Neuronal stem cell (in vitro differentiated cells): Measurements from ENCODE around the gene TRIM8.

ENCODE experiments used
- DNase-seq: peaks from one replicate; pipeline ENCODE4 v3.0.0-alpha.2; 2013; ENCODE audit warnings: low spot score
- H2AFZ ChIP-seq: one replicate; pipeline ENCODE4 v1.6.1; 2013; ENCODE audit warnings: mild to moderate bottlenecking, low read length, inconsistent platforms
- H2AK5ac ChIP-seq: 2 replicates; pipeline ENCODE4 v1.6.1; 2013; ENCODE audit warnings: low read depth, mild to moderate bottlenecking, inconsistent platforms, low read length, moderate library complexity, mixed read lengths
- H2BK120ac ChIP-seq: 2 replicates; pipeline ENCODE4 v1.6.1; 2013; ENCODE audit warnings: low read depth, mild to moderate bottlenecking, inconsistent platforms, low read length, moderate library complexity, mixed read lengths
- H2BK12ac ChIP-seq: one replicate; pipeline ENCODE4 v1.6.1; 2013; ENCODE audit warnings: low read length, inconsistent platforms
- H2BK15ac ChIP-seq: 2 replicates; pipeline ENCODE4 v1.6.1; 2013; ENCODE audit warnings: mild to moderate bottlenecking, low read length, inconsistent platforms, mixed read lengths
- H2BK5ac ChIP-seq: one replicate; pipeline ENCODE4 v1.6.1; 2013; ENCODE audit warnings: inconsistent platforms, mild to moderate bottlenecking, low read length, moderate library complexity
- H3K14ac ChIP-seq: one replicate; pipeline ENCODE4 v1.6.1; 2013; ENCODE audit warnings: low read length, inconsistent platforms
- H3K18ac ChIP-seq: 2 replicates; pipeline ENCODE4 v1.6.1; 2013; ENCODE audit warnings: low read length, inconsistent platforms
- H3K23ac ChIP-seq: 2 replicates; pipeline ENCODE4 v1.6.1; 2013; ENCODE audit warnings: low read depth, mild to moderate bottlenecking, mixed read lengths, low read length, inconsistent platforms; ENCODE audit not compliant: poor library complexity
- H3K27ac ChIP-seq: replicated peaks from 3 replicates; pipeline ENCODE4 v1.5.1; 2013; ENCODE audit warnings: low read length, inconsistent platforms
- H3K27me3 ChIP-seq, 3 experiments: 2 replicates each; pipeline ENCODE4 v1.6.1; 2013; ENCODE audit warnings: low read length in 3 of 3, mild to moderate bottlenecking in 2 of 3, inconsistent platforms in 1 of 3, low read depth in 1 of 3, mixed read lengths in 1 of 3, moderate library complexity in 1 of 3; ENCODE audit not compliant: control insufficient read depth in 3 of 3, insufficient read depth in 3 of 3
- H3K36me3 ChIP-seq, 2 donors: replicated peaks in 1 of 2; 2 replicates each; pipeline ENCODE4 v1.6.1; 2013; ENCODE audit warnings: low read length in 2 of 2; ENCODE audit not compliant: control insufficient read depth in 2 of 2, insufficient read depth in 2 of 2
- H3K4ac ChIP-seq: 2 replicates; pipeline ENCODE4 v1.6.1; 2013; ENCODE audit warnings: inconsistent platforms, mild to moderate bottlenecking, low read length, moderate library complexity
- H3K4me1 ChIP-seq, 2 donors: 1 replicate in 1 of 2; 2 replicates in 1 of 2; pipeline ENCODE4 v1.6.1; 2013; ENCODE audit warnings: low read length in 2 of 2, low read depth in 1 of 2; ENCODE audit not compliant: control insufficient read depth in 2 of 2, insufficient read depth in 1 of 2
- H3K4me2 ChIP-seq: one replicate; pipeline ENCODE4 v1.6.1; 2013; ENCODE audit warnings: mild to moderate bottlenecking, low read length, inconsistent platforms; ENCODE audit not compliant: insufficient read depth, poor library complexity, severe bottlenecking
- H3K4me3 ChIP-seq, 2 donors: 2 replicates each; pipeline ENCODE4 v1.5.1; 2013; ENCODE audit warnings: low read length in 2 of 2, mild to moderate bottlenecking in 2 of 2, inconsistent platforms in 1 of 2, moderate library complexity in 1 of 2
- H3K79me1 ChIP-seq: one replicate; pipeline ENCODE4 v1.6.1; 2013; ENCODE audit warnings: low read depth, mild to moderate bottlenecking, inconsistent platforms, low read length, moderate library complexity
- H3K9ac ChIP-seq: one replicate; pipeline ENCODE4 v1.6.1; 2013; ENCODE audit warnings: mild to moderate bottlenecking, low read depth, low read length, inconsistent platforms; ENCODE audit not compliant: poor library complexity
- H3K9me3 ChIP-seq, 2 donors: replicated peaks in 1 of 2; 2 replicates each; pipeline versions ENCODE3 to v1.6.1; 2013; ENCODE audit warnings: low read length in 2 of 2, mild to moderate bottlenecking in 2 of 2, inconsistent platforms in 1 of 2, low read depth in 1 of 2, mixed read lengths in 1 of 2, moderate library complexity in 1 of 2; ENCODE audit not compliant: control insufficient read depth in 2 of 2, insufficient read depth in 1 of 2
- H4K8ac ChIP-seq: one replicate; pipeline ENCODE4 v1.6.1; 2013; ENCODE audit warnings: low read depth, mild to moderate bottlenecking, inconsistent platforms, low read length, moderate library complexity
- H4K91ac ChIP-seq: one replicate; pipeline ENCODE4 v1.6.1; 2013; ENCODE audit warnings: low read length, low read depth, mild to moderate bottlenecking, inconsistent platforms; ENCODE audit not compliant: poor library complexity
- WGBS, 2 donors: extraction: QIAGEN DNeasy Blood & Tissue Kit; methylation state at CpG; one replicate each; pipeline ENCODE4 v1.1.7; 2013; ENCODE audit warnings: missing lambda C conversion rate in 2 of 2, mixed read lengths in 1 of 2; ENCODE audit not compliant: insufficient read length in 2 of 2, insufficient replicate concordance in 1 of 2; ENCODE audit errors: extremely low coverage in 2 of 2; 5-methylcytosine and 5-hydroxymethylcytosine counted together

TRIM8 gene

DNA sequence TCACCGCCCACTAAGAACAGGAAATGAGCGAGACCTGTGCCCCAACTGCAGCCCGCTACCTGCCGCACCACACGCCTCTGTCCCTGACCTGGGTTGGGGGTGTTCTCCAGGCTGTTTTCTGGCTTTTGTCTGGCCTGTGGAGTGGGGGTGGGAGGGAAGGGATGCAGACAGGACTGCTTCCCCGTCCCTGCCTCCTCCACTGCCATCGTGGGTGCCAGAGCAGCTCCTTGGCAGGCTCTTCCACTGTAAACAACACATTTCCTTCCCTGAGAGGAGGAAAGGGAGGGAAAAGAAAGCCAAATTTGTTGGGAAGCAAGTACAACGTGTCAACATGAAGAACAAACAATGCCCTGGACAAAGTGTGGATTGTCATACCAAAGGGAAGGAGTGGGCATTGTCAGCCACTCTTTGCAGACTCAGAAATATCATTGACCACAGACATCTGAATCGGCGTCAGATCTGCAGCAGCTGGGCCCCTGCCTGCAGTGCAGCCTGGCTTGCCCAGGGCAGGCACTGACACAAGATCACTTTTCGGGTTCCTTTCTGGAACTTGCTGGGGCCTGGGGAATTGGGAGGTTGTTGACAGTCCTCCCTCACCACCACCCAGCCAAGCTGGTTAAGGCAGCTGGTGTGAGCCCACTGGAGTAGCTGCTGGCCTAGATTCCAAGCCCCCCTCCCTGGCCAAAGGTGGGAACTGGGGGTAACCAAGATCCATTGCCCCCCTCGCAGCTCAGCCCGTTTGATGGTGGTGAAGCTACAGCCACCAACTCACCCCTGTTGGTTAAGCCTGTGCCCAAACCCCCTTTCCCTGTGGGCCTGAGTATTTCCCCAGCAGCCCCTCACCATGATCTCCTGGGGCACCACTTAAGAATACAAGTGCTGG lies 22.6 kb upstream of the TRIM8 start:
- H3K4me2 ChIP-seq: no peak overlapping the region
- no peak overlapping the region for H3K4me3 ChIP-seq
- H2BK120ac ChIP-seq: no peak overlapping the region
- no peak overlapping the region for H2AFZ ChIP-seq
- H2AK5ac ChIP-seq: no peak overlapping the region
- no peak overlapping the region for H2BK5ac ChIP-seq
- no peaks in the 10 kb centered on the region for H3K79me1 ChIP-seq
- WGBS, 2 donors: no CpG with 5 or more reads among the region's 13 CpGs
- H3K14ac ChIP-seq: no peak overlapping the region
- no peak overlapping the region for H2BK12ac ChIP-seq
- no peak overlapping the region for H4K91ac ChIP-seq
- no peak overlapping the region for H3K18ac ChIP-seq
- DNase-seq: no peak
- no peak overlapping the region for H3K27ac ChIP-seq
- no peak overlapping the region for H4K8ac ChIP-seq
- H3K36me3 ChIP-seq: peaks cover 27 to 41% of the 10 kb centered on the region in 2 donors
- H3K9me3 ChIP-seq: no peaks in the 10 kb centered on the region
- H3K23ac ChIP-seq: no peak overlapping the region
- H2BK15ac ChIP-seq: peak overlapping the region; percentile 38
- no peaks in the 10 kb centered on the region for H3K27me3 ChIP-seq
- H3K4ac ChIP-seq: no peak overlapping the region
- peak overlapping the region; percentile 46 for H3K9ac ChIP-seq
- peaks cover 12 to 17% of the 10 kb centered on the region in 2 donors for H3K4me1 ChIP-seq

- peaks cover 34 to 35% of the 10 kb centered on the region in 2 donors for H3K4me1 ChIP-seq
- no peak overlapping the region for H3K14ac ChIP-seq
- H3K4ac ChIP-seq: no peak overlapping the region
- H2AK5ac ChIP-seq: no peak overlapping the region
- H4K91ac ChIP-seq: no peak overlapping the region
- H2BK5ac ChIP-seq: no peak overlapping the region
- H3K27me3 ChIP-seq: no peaks in the 10 kb centered on the region
- no peak overlapping the region for H2AFZ ChIP-seq
- H3K9me3 ChIP-seq: no peaks in the 10 kb centered on the region
- no peak overlapping the region for H2BK120ac ChIP-seq
- no peaks in the 10 kb centered on the region for H3K79me1 ChIP-seq
- H3K4me3 ChIP-seq: no peak overlapping the region
- DNase-seq: no peak
- H3K27ac ChIP-seq: no peak overlapping the region
- H3K4me2 ChIP-seq: no peak overlapping the region
- peaks cover 12 to 17% of the 10 kb centered on the region in 2 donors for H3K36me3 ChIP-seq
- no peak overlapping the region for H2BK15ac ChIP-seq
- H2BK12ac ChIP-seq: no peak overlapping the region
- H3K18ac ChIP-seq: no peak overlapping the region
- no peak overlapping the region for H3K9ac ChIP-seq
- no peak overlapping the region for H3K23ac ChIP-seq
- no peak overlapping the region for H4K8ac ChIP-seq
- no CpG with 5 or more reads among the region's 3 CpGs for WGBS, 2 donors
Observed at GRCh38 chr10:102624094-102624493, 20.2 kb upstream of the TRIM8 start.

DNA sequence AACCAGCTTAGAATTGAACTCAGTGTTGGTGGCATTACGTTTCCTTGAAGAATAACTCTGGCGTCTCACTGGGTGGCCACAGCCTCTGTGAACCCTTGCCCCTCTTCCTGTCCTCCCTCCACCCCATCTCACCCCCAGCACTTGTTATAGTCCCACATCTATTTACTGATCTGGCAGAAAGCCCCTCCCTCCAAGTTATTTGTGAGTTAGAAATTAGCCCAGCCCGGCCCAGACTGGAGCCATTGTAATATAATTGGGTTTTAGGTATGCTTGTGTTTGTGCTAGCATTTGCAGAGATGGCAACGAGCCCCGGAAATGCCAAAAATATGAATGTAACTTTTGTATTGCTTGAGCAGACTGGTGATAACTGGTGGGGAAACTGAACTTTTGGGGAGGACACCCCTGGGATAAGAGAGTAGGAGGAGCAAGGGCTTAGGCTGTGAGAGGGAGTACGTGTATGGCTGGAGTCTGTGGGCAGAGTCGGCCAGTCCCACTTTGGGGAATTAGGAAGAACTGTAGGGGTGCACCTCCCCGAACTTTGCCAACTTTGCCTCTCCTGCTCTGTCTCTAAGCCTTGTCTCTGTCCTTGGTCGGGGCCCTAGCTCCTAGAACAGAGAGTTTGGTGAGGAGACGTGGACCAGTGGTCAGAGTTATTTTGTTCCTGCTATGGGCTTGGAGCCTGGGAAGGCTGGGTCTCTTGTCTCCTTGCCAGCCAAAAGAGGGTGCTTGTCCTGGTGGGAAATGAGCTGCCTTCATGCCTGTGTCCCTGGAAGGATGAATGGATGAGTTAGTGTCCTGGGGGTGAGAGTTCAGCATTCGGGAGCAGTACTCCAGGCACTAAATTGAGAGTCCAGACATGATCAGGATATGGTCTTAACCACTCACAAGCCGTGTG lies 19.3 kb upstream of the TRIM8 start:
- Histone ChIP-seq H3K14ac (no peak overlapping the region), H2AK5ac (peak overlapping the region; percentile 44), H3K4me2 (no peak overlapping the region), H3K9me3 (no peaks in the 10 kb centered on the region), H3K18ac (peak overlapping the region; percentile 24), H3K4ac (no peak overlapping the region), H2AFZ (no peak overlapping the region), H3K79me1 (no peaks in the 10 kb centered on the region), H4K8ac (peak overlapping the region; percentile 29), H3K9ac (no peak overlapping the region), H3K4me3 (no peak overlapping the region), H3K27ac (no peak overlapping the region), H2BK12ac (no peak overlapping the region), H2BK15ac (peak overlapping the region; percentile 11), H3K27me3 (no peaks in the 10 kb centered on the region), H2BK5ac (no peak overlapping the region), H2BK120ac (no peak overlapping the region), H3K23ac (no peak overlapping the region), H3K4me1 (peaks cover 42% of the 10 kb centered on the region in 2 donors), H3K36me3 (peaks cover 9 to 12% of the 10 kb centered on the region in 2 donors), H4K91ac (no peak overlapping the region)
- WGBS, 2 donors: no CpG with 5 or more reads among the region's 12 CpGs
- no peak for DNase-seq
